ENCODE measurements around the gene TSR1.

DNA sequence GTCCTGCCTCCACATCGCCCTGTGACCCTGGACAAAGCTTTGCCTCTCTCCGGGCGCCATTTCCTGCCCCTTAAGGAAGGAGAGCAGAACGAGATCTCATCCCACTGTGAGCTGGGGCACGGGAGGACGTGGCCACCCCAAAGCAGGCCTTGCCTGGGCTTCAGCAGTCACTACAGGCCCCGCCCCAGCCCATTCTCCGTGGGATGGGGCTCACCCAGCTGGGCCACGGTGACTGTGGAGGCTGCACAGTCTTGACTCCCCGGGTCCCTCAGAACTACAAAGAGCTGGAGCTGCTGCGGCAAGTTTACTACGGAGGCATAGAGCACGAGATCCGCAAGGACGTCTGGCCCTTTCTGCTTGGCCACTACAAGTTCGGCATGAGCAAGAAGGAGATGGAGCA, 36.4 kb upstream of the TSR1 start:
- TF ChIP-seq, protein P1, sequence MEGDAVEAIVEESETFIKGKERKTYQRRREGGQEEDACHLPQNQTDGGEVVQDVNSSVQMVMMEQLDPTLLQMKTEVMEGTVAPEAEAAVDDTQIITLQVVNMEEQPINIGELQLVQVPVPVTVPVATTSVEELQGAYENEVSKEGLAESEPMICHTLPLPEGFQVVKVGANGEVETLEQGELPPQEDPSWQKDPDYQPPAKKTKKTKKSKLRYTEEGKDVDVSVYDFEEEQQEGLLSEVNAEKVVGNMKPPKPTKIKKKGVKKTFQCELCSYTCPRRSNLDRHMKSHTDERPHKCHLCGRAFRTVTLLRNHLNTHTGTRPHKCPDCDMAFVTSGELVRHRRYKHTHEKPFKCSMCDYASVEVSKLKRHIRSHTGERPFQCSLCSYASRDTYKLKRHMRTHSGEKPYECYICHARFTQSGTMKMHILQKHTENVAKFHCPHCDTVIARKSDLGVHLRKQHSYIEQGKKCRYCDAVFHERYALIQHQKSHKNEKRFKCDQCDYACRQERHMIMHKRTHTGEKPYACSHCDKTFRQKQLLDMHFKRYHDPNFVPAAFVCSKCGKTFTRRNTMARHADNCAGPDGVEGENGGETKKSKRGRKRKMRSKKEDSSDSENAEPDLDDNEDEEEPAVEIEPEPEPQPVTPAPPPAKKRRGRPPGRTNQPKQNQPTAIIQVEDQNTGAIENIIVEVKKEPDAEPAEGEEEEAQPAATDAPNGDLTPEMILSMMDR (IDR thresholded peaks at IDR 0.05): no peak
- no peak for TF ChIP-seq EZH2 (IDR thresholded peaks at IDR 0.05; ENCODE audit: borderline replicate concordance, insufficient read depth, low read depth, low read length, poor library complexity, severe bottlenecking)

Measured in B cell (primary cell).